ENCODE results near the gene DNAJA4.

GRCh38 chr15:78260489-78260888, 3.9 kb upstream of the DNAJA4 start:
- TF ChIP-seq, protein P1, sequence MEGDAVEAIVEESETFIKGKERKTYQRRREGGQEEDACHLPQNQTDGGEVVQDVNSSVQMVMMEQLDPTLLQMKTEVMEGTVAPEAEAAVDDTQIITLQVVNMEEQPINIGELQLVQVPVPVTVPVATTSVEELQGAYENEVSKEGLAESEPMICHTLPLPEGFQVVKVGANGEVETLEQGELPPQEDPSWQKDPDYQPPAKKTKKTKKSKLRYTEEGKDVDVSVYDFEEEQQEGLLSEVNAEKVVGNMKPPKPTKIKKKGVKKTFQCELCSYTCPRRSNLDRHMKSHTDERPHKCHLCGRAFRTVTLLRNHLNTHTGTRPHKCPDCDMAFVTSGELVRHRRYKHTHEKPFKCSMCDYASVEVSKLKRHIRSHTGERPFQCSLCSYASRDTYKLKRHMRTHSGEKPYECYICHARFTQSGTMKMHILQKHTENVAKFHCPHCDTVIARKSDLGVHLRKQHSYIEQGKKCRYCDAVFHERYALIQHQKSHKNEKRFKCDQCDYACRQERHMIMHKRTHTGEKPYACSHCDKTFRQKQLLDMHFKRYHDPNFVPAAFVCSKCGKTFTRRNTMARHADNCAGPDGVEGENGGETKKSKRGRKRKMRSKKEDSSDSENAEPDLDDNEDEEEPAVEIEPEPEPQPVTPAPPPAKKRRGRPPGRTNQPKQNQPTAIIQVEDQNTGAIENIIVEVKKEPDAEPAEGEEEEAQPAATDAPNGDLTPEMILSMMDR (IDR thresholded peaks at IDR 0.05) = no peak
- no peak for TF ChIP-seq POLR2A (IDR thresholded peaks at IDR 0.05)
